H1 (cell line): ENCODE measurements around the gene TDRD9. TPM values are rescaled to one million over a fixed set of nuclear protein-coding genes. Genes with fewer than 3 reads are reported as not detected.

Experiments
- CTCF ChIA-PET: fragments of 300-600 bp; sonication (Branson Sonifier 250); formaldehyde crosslinking; loops from one replicate; lab custom pipeline; 2021; ENCODE audit not compliant: partially characterized antibody; lab: Charles Lee
- POLR2A ChIA-PET: fragments of 300-600 bp; sonication (Branson Sonifier 250); formaldehyde crosslinking; loops from one replicate; lab custom pipeline; 2021; ENCODE audit warnings: inconsistent platforms; ENCODE audit not compliant: partially characterized antibody; lab: Charles Lee
- DNase-seq, 2 experiments: peaks; one replicate each; pipeline versions ENCODE4 v3.0.0 to v3.0.0-alpha.2; 2010 to 2022; ENCODE audit warnings: low spot score in 2 of 2, low read depth in 1 of 2, mixed read lengths in 1 of 2
- FAIRE-seq: peaks from 2 replicates; lab custom pipeline; 2011; peaks lifted over from hg19 to GRCh38; lab: Jason Lieb, UNC
- H2AFZ ChIP-seq: 2 replicates; pipeline ENCODE4 v1.8.1; 2012; ENCODE audit warnings: low read length, inconsistent platforms
- H2AK5ac ChIP-seq: 2 replicates; pipeline ENCODE4 v1.6.1; 2013; ENCODE audit warnings: low read depth, low read length
- H2BK120ac ChIP-seq: replicated peaks from 2 replicates; pipeline ENCODE3; 2013; ENCODE audit warnings: low read depth, low read length, inconsistent platforms
- H2BK12ac ChIP-seq: 2 replicates; pipeline ENCODE4 v1.6.1; 2013; ENCODE audit warnings: low read depth, low read length
- H2BK15ac ChIP-seq: 2 replicates; pipeline ENCODE4 v1.6.1; 2013; ENCODE audit warnings: low read length
- H2BK20ac ChIP-seq: 2 replicates; pipeline ENCODE4 v1.6.1; 2013; ENCODE audit warnings: low read length
- H2BK5ac ChIP-seq: 2 replicates; pipeline ENCODE4 v1.6.1; 2013; ENCODE audit warnings: low read depth, low read length
- H3K14ac ChIP-seq: 2 replicates; pipeline ENCODE4 v1.6.1; 2013; ENCODE audit warnings: inconsistent platforms; ENCODE audit not compliant: insufficient read length
- H3K18ac ChIP-seq: 2 replicates; pipeline ENCODE4 v1.6.1; 2013; ENCODE audit warnings: low read length; ENCODE audit errors: extremely low read depth
- H3K23ac ChIP-seq: 2 replicates; pipeline ENCODE4 v1.6.1; 2013; ENCODE audit warnings: inconsistent platforms; ENCODE audit not compliant: insufficient read length
- H3K23me2 ChIP-seq: 2 replicates; pipeline ENCODE4 v1.6.1; 2013; ENCODE audit warnings: low read depth, low read length
- H3K27ac ChIP-seq: 2 replicates; pipeline ENCODE4 v1.6.1; 2011; ENCODE audit warnings: low read depth, low read length, inconsistent platforms
- H3K27me3 ChIP-seq, 4 experiments: replicated peaks in 1 of 4; 1 replicate in 1 of 4; 2 replicates in 3 of 4; pipeline versions ENCODE4 v1.6.1 to v1.8.1; 2011 to 2013; ENCODE audit warnings: low read length in 3 of 4, mild to moderate bottlenecking in 3 of 4, inconsistent platforms in 2 of 4, mixed read lengths in 2 of 4, moderate library complexity in 1 of 4; ENCODE audit not compliant: control insufficient read depth in 3 of 4, insufficient read depth in 3 of 4; ENCODE audit errors: extremely low read depth in 1 of 4
- H3K36me3 ChIP-seq, 4 experiments: 2 replicates each; pipeline versions ENCODE4 v1.6.1 to v1.8.1; 2011 to 2013; ENCODE audit warnings: mild to moderate bottlenecking in 4 of 4, low read length in 3 of 4, moderate library complexity in 2 of 4, control low read depth in 1 of 4, inconsistent platforms in 1 of 4; ENCODE audit not compliant: insufficient read depth in 4 of 4, control insufficient read depth in 2 of 4
- H3K4ac ChIP-seq: replicated peaks from 2 replicates; pipeline ENCODE3; 2013; ENCODE audit warnings: low read length, low read depth, mixed read lengths, inconsistent platforms; ENCODE audit not compliant: insufficient read length
- H3K4me1 ChIP-seq, 4 experiments: replicated peaks in 1 of 4; 1 replicate in 1 of 4; 2 replicates in 3 of 4; pipeline versions ENCODE4 v1.6.1 to v1.8.1; 2011 to 2013; ENCODE audit warnings: low read length in 3 of 4, inconsistent platforms in 2 of 4, mixed read lengths in 1 of 4; ENCODE audit not compliant: insufficient read depth in 4 of 4, control insufficient read depth in 3 of 4
- H3K4me2 ChIP-seq, 2 experiments: 2 replicates each; pipeline versions ENCODE4 v1.6.1 to v1.8.1; 2011 to 2013; ENCODE audit warnings: low read depth in 2 of 2, low read length in 2 of 2, control low read depth in 1 of 2, inconsistent platforms in 1 of 2, mild to moderate bottlenecking in 1 of 2; ENCODE audit not compliant: insufficient read depth in 1 of 2
- H3K4me3 ChIP-seq, 4 experiments: fragments of 200-600, 300-600 bp in 1 of 4; sonication (generic), shearing (Covaris generic), sonication (Bioruptor Twin) in 1 of 4; 2 replicates each; pipeline versions ENCODE4 v1.5.1 to v1.8.1; 2011 to 2016; ENCODE audit warnings: low read length in 4 of 4, low read depth in 3 of 4, control low read depth in 2 of 4, inconsistent platforms in 2 of 4, mild to moderate bottlenecking in 2 of 4, mixed read lengths in 1 of 4, moderate library complexity in 1 of 4; ENCODE audit not compliant: insufficient read depth in 2 of 4; ENCODE audit errors: extremely low read depth in 1 of 4
- H3K56ac ChIP-seq: replicated peaks from 2 replicates; pipeline ENCODE3; 2013; ENCODE audit warnings: low read depth, mild to moderate bottlenecking, mixed read lengths, low read length, inconsistent platforms; ENCODE audit not compliant: insufficient read length
- H3K79me1 ChIP-seq: 2 replicates; pipeline ENCODE4 v1.6.1; 2013; ENCODE audit warnings: low read depth, low read length, control low read depth
- H3K79me2 ChIP-seq, 2 experiments: 2 replicates each; pipeline versions ENCODE4 v1.6.1 to v1.8.1; 2012 to 2013; ENCODE audit warnings: low read length in 2 of 2, mild to moderate bottlenecking in 2 of 2, inconsistent platforms in 1 of 2; ENCODE audit not compliant: insufficient read depth in 2 of 2, control insufficient read depth in 1 of 2
- H3K9ac ChIP-seq, 4 experiments: replicated peaks in 1 of 4; 1 replicate in 1 of 4; 2 replicates in 3 of 4; pipeline versions ENCODE4 v1.6.1 to v1.8.1; 2011 to 2013; ENCODE audit warnings: low read depth in 3 of 4, low read length in 3 of 4, control low read depth in 2 of 4, mild to moderate bottlenecking in 2 of 4, moderate library complexity in 2 of 4, inconsistent platforms in 1 of 4; ENCODE audit errors: extremely low read depth in 1 of 4
- H3K9me3 ChIP-seq, 2 experiments: 2 replicates each; pipeline versions ENCODE4 v1.6.1 to v1.8.1; 2012 to 2013; ENCODE audit warnings: mild to moderate bottlenecking in 2 of 2, moderate library complexity in 2 of 2, control low read depth in 1 of 2, inconsistent platforms in 1 of 2, low read depth in 1 of 2, low read length in 1 of 2, mixed read lengths in 1 of 2; ENCODE audit not compliant: insufficient read depth in 2 of 2
- H4K20me1 ChIP-seq, 2 experiments: replicated peaks in 1 of 2; 2 replicates each; pipeline versions ENCODE3 to v1.8.1; 2011 to 2013; ENCODE audit warnings: inconsistent platforms in 2 of 2, low read length in 2 of 2, mild to moderate bottlenecking in 1 of 2; ENCODE audit not compliant: insufficient read depth in 2 of 2, control insufficient read depth in 1 of 2
- H4K5ac ChIP-seq: 2 replicates; pipeline ENCODE4 v1.6.1; 2013; ENCODE audit warnings: low read length, low read depth, mixed read lengths, inconsistent platforms; ENCODE audit not compliant: insufficient read length
- H4K8ac ChIP-seq: 2 replicates; pipeline ENCODE4 v1.8.0; 2013; ENCODE audit warnings: mild to moderate bottlenecking, moderate library complexity, low read length, inconsistent platforms; ENCODE audit not compliant: insufficient read depth; ENCODE audit errors: extremely low read depth
- H4K91ac ChIP-seq: replicated peaks from 2 replicates; pipeline ENCODE3; 2013; ENCODE audit warnings: low read length, mixed read lengths, inconsistent platforms; ENCODE audit not compliant: insufficient read length
- BACH1 ChIP-seq: IDR thresholded peaks from 2 replicates; pipeline ENCODE4 v1.6.1; 2012; ENCODE audit warnings: low read length, improper control_type of control experiment
- CEBPB ChIP-seq: IDR thresholded peaks from 2 replicates; pipeline ENCODE4 v1.6.1; 2012; ENCODE audit warnings: low read depth, low read length
- CTCF ChIP-seq, 3 experiments: IDR thresholded peaks; 1 replicate in 2 of 3; 2 replicates in 1 of 3; pipeline versions ENCODE4 v1.5.1 to v1.6.1; 2011; ENCODE audit warnings: low read length in 3 of 3, mild to moderate bottlenecking in 3 of 3, inconsistent platforms in 2 of 3, low read depth in 1 of 3, moderate library complexity in 1 of 3; ENCODE audit not compliant: insufficient read depth in 1 of 3; ENCODE audit errors: control extremely low read depth in 1 of 3
- POLR2AphosphoS5 ChIP-seq: IDR thresholded peaks from 2 replicates; pipeline ENCODE4 v1.6.1; 2011; ENCODE audit warnings: low read depth, low read length
- RAD21 ChIP-seq, 2 experiments: IDR thresholded peaks in 1 of 2; conservative IDR thresholded peaks in 1 of 2; 2 replicates each; pipeline ENCODE4 v1.6.1; 2011; ENCODE audit warnings: low read depth in 2 of 2, low read length in 2 of 2, improper control_type of control experiment in 1 of 2, inconsistent platforms in 1 of 2, mild to moderate bottlenecking in 1 of 2, moderate library complexity in 1 of 2
- whole genome bisulfite sequencing, 2 experiments: shearing (Covaris generic) in 1 of 2; methylation state at CpG; one replicate each; pipeline versions ENCODE4 v1.1.6 to v1.1.7; 2013 to 2015; ENCODE audit warnings: low lambda C conversion rate in 2 of 2, mixed read lengths in 2 of 2, inconsistent platforms in 1 of 2, low coverage in 1 of 2, missing lambda C conversion rate in 1 of 2; ENCODE audit not compliant: insufficient replicate concordance in 2 of 2, insufficient coverage in 1 of 2, insufficient read length in 1 of 2; ENCODE audit errors: extremely low coverage in 1 of 2, missing lambda C conversion rate in 1 of 2; 5-methylcytosine and 5-hydroxymethylcytosine counted together
- polyA plus RNA-seq, 7 experiments: library from polyadenylated mRNA; depleted of rRNA in 3 of 7; stranded (reverse) in 5 of 7; unstranded in 2 of 7; fragments of >200 nt in 5 of 7; fragments of 200-250 nt in 2 of 7; gene quantifications; 1 replicate in 5 of 7; 2 replicates in 1 of 7; 4 replicates in 1 of 7; pipeline versions ENCODE4 v1.2.1 to v1.2.3, GENCODE V29; 2011 to 2013; ENCODE audit warnings: missing spikeins in 2 of 7, mixed read lengths in 2 of 7
- total RNA-seq: library from RNA; stranded (reverse); fragmentation: NEBNext Ultra II Directional; extraction: Animal tissue kit (Norgen Biotek cat#: 25700); gene quantifications from 2 replicates; pipeline ENCODE4 v1.2.1, GENCODE V29; 2021

The TDRD9 gene
- total and polyA plus RNA-seq, 2 of the 8 experiments (the other 6 are each of a cell fraction or from before 2014, with no cell fraction given), result not detected

- Histone ChIP-seq H3K9me3 (no peaks in the 10 kb centered on the region), H3K79me1 (no peaks in the 10 kb centered on the region), H2BK15ac (no peak overlapping the region), H3K14ac (no peak overlapping the region), H2BK12ac (0 out of 2 replicates have a peak overlapping the region, but pooled peaks have one; percentile 50), H3K9ac (no peak overlapping the region), H4K20me1 (peaks cover 0 to 3% of the 10 kb centered on the region in 2 experiments), H3K23me2 (no peaks in the 10 kb centered on the region), H3K56ac (no peak overlapping the region), H3K27me3 (no peaks in the 10 kb centered on the region), H4K8ac (peak overlapping the region; percentile 43; the same call in 1 of the 2 replicates), H2BK5ac (no peak overlapping the region), H3K23ac (no peak overlapping the region), H3K79me2 (no peaks in the 10 kb centered on the region), H4K5ac (no peak overlapping the region), H4K91ac (no peak overlapping the region), H3K4me1 (peaks cover 0 to 9% (median 3%) of the 10 kb centered on the region in 4 experiments; a peak in 3 of 7 replicates), H2AFZ (peak overlapping the region; percentile 89), H3K18ac (no peak overlapping the region), H3K4me2 (peak overlapping the region in 1 of 2 experiments; percentile 30; a peak in 2 of 4 replicates), H3K4me3 (no peak overlapping the region), H2AK5ac (no peak overlapping the region), H3K4ac (no peak overlapping the region), H3K27ac (no peak overlapping the region), H3K36me3 (no peaks in the 10 kb centered on the region), H2BK120ac (no peak overlapping the region), H2BK20ac (no peak overlapping the region)
- ChIA-PET CTCF (interaction anchor here (0.5 to 3.8 kb wide), 18 partner anchors 9 to 700 kb away, joined by 3 to 31 read pairs (median 4); no protein-coding TSS in a partner anchor), POLR2A (no interaction called here)
- WGBS, 2 experiments, result 57% methylated on average over 26 of the region's 27 CpGs; no CpG with 5 or more reads in 1 of the 2 experiments
- TF ChIP-seq CEBPB, result peak; percentile 88
- peak in 1 of 3 experiments; percentile 55; a peak in 2 of 4 replicates for TF ChIP-seq CTCF (IDR thresholded peaks at IDR 0.05; ENCODE audit: control extremely low read depth in 1 of 3, insufficient read depth in 1 of 3, low read depth in 1 of 3, low read length in 3 of 3)
- TF ChIP-seq RAD21 (IDR thresholded peaks at IDR 0.05 in 1 of 2, conservative IDR thresholded peaks at IDR 0.05 in 1 of 2; ENCODE audit: low read depth in 2 of 2, low read length in 2 of 2), result peak; percentile 8 to 29; a peak in 3 of 4 replicates
- no peak for TF ChIP-seq POLR2AphosphoS5
- no peak for TF ChIP-seq BACH1
- DNase-seq, result no peak
- no peak for FAIRE-seq
Observed at GRCh38 chr14:103886304-103887169, 41.7 kb upstream of the TDRD9 start.
